ACC112 (cell line): ENCODE data around the gene NLGN1.

Experiments
- H2AFZ ChIP-seq: fragments of 200-600 bp; sonication (generic); one replicate; pipeline ENCODE4 v1.6.0; 2017; ENCODE audit warnings: antibody characterized with exemption, low read length; ENCODE audit not compliant: unreplicated experiment
- H3K27ac ChIP-seq: fragments of 200-600 bp; sonication (generic); 2 replicates; pipeline ENCODE4 v1.5.1; 2014; ENCODE audit warnings: low read depth, mild to moderate bottlenecking, antibody characterized with exemption, low read length, moderate library complexity
- H3K27me3 ChIP-seq: fragments of 200-600 bp; sonication (generic); 2 replicates; pipeline ENCODE4 v1.6.1; 2014; ENCODE audit warnings: mild to moderate bottlenecking, antibody characterized with exemption, low read length, moderate library complexity, mixed read lengths; ENCODE audit not compliant: insufficient read depth
- H3K36me3 ChIP-seq: fragments of 200-600 bp; sonication (generic); 2 replicates; pipeline ENCODE4 v1.6.1; 2016; ENCODE audit warnings: mild to moderate bottlenecking, antibody characterized with exemption, low read length, moderate library complexity, mixed read lengths; ENCODE audit not compliant: insufficient read depth
- H3K4me1 ChIP-seq: fragments of 200-600 bp; sonication (generic); one replicate; pipeline ENCODE4 v1.6.1; 2016; ENCODE audit warnings: low read length, mixed read lengths; ENCODE audit not compliant: insufficient read depth, unreplicated experiment, control insufficient read depth
- H3K4me3 ChIP-seq: fragments of 200-600 bp; sonication (generic); 2 replicates; pipeline ENCODE4 v1.5.1; 2014; ENCODE audit warnings: mild to moderate bottlenecking, low read depth, low read length
- H3K79me2 ChIP-seq: fragments of 200-600 bp; sonication (generic); one replicate; pipeline ENCODE4 v1.6.0; 2016; ENCODE audit warnings: low read length; ENCODE audit not compliant: control insufficient read depth, unreplicated experiment, insufficient read depth

NLGN1 gene

DNA sequence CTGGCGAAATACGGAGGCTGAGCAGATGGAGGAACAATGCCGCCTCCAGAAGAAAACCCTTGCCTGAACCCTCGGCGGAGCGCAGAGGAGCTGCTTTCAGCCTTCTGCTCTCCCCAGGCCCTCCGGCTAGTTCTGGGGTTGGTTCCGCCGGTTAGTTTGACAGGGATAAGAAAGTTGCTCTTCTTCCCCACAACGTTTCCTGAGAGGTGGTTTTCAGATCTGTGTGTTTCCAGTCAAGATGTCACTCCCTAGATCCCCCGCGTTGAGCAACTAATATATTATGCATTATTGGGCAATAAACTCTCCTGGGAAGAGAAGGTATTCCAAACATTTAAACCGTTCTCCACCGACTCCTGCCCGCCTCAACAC is 551 bp downstream of the NLGN1 start:
- H3K36me3 ChIP-seq = no peaks in the 10 kb centered on the region
- no peaks in the 10 kb centered on the region for H3K79me2 ChIP-seq
- peaks cover 19% of the 10 kb centered on the region for H3K27me3 ChIP-seq
- peak overlapping the region; percentile 82 for H3K4me3 ChIP-seq
- H3K4me1 ChIP-seq = peaks cover 3% of the 10 kb centered on the region
- peak overlapping the region; percentile 75 for H2AFZ ChIP-seq
- H3K27ac ChIP-seq = peak overlapping the region; percentile 3

DNA sequence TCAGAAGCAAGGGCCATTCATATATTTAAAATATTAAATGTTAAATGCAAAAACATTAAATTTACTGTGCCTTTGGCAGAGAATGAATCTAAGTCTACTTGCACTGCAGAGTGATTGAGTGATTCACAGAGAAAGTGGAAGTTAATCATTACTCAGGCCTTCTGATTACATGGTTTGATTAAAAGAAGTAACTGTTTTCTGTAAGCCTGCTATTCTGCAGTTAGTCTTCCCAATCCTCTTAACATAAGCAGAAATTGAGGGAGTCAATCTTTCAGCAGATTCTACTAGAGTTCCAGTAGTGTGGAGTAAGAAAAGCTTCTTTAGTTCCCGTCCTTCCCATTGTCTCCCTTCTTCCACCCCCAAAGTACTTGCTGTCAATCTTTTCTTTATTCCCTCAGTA is 1.5 kb downstream of the NLGN1 start:
- peak overlapping the region; percentile 82; the same call in 1 of the 2 replicates for H3K4me3 ChIP-seq
- H3K36me3 ChIP-seq = no peaks in the 10 kb centered on the region
- no peak overlapping the region for H3K27ac ChIP-seq
- H3K27me3 ChIP-seq = peaks cover 19% of the 10 kb centered on the region
- H3K79me2 ChIP-seq = no peaks in the 10 kb centered on the region
- peaks cover 3% of the 10 kb centered on the region for H3K4me1 ChIP-seq
- H2AFZ ChIP-seq = no peak overlapping the region

DNA sequence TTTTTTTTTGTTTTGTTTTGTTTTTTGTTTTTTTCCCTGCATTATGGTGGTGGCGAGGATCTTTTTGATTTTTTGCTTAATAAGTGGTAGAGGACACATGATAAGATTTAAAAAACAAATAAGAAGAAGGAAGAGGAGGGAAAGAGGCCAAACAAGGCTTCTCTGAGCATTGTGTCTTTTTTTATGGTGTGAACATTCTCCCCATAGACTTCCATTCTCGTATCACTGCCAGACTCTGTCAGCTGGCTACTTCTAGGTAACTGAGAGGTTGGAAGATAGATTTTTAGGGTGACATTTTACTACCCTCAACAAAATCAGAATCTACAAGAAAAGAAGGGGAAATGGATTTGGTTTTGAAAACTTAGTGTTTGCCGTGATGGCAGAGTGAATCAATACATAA is 3.8 kb downstream of the NLGN1 start:
- H2AFZ ChIP-seq = no peak overlapping the region
- no peak overlapping the region for H3K4me3 ChIP-seq
- no peaks in the 10 kb centered on the region for H3K36me3 ChIP-seq
- H3K79me2 ChIP-seq = no peaks in the 10 kb centered on the region
- peaks cover 3% of the 10 kb centered on the region for H3K4me1 ChIP-seq
- no peak overlapping the region for H3K27ac ChIP-seq
- H3K27me3 ChIP-seq = peaks cover 5% of the 10 kb centered on the region; the same call in 1 of the 2 replicates

DNA sequence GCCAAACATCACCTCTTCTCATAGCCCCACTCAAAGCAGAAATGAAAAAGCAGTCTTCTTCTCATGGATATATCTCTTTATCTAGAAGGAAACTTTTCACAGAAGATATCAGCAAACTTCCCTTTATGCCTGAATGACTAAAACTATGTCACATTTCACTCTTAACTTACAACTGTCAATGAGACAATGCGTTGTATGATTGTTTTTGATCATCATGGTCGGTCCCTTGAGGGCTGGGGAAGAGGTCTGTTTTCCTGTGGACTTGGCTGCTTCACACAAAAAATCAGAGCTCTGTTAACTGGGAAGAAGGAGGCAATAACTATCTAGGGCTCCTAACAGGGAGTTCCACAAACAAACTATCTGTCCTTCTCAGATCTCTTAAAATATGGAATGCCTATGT is 5.1 kb downstream of the NLGN1 start:
- no peak overlapping the region for H2AFZ ChIP-seq
- H3K4me3 ChIP-seq = no peak overlapping the region
- peaks cover 3% of the 10 kb centered on the region for H3K4me1 ChIP-seq
- no peaks in the 10 kb centered on the region for H3K79me2 ChIP-seq
- no peaks in the 10 kb centered on the region for H3K36me3 ChIP-seq
- H3K27ac ChIP-seq = no peak overlapping the region
- H3K27me3 ChIP-seq = no peaks in the 10 kb centered on the region; the same call in 1 of the 2 replicates

DNA sequence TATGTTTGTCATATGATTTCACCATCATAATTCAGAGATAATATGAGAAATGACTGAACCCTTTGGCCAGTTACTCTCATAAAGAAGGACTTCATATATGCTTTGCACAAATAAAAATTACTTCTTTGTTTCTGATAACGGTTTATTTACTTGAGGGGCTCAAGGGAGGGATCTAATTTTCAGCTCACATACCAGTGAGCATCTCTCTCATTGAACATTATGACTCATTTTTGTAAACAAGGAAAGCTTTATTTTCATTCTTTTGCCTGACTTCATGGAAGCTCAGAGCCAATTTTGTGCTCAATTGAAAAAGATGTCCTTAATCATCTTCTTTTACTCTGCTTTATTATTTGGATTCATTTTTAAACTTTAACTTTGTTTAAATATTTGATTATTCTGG is 5.8 kb downstream of the NLGN1 start:
- Histone ChIP-seq H3K4me3 (no peak overlapping the region), H3K4me1 (peaks cover 3% of the 10 kb centered on the region), H3K36me3 (no peaks in the 10 kb centered on the region), H3K27me3 (no peaks in the 10 kb centered on the region; the same call in 1 of the 2 replicates), H2AFZ (no peak overlapping the region), H3K27ac (no peak overlapping the region), H3K79me2 (no peaks in the 10 kb centered on the region)

- Histone ChIP-seq H3K4me1 (no peaks in the 10 kb centered on the region), H3K27ac (no peak overlapping the region), H3K79me2 (no peaks in the 10 kb centered on the region), H3K4me3 (no peak overlapping the region), H3K36me3 (no peaks in the 10 kb centered on the region), H3K27me3 (no peaks in the 10 kb centered on the region), H2AFZ (no peak overlapping the region)
These were observed 6.6 kb downstream of the NLGN1 start for GRCh38 chr3:173404156-173404555.

- H3K79me2 ChIP-seq = no peaks in the 10 kb centered on the region
- H3K4me1 ChIP-seq = no peaks in the 10 kb centered on the region
- H3K4me3 ChIP-seq = no peak overlapping the region
- H3K36me3 ChIP-seq = no peaks in the 10 kb centered on the region
- H3K27ac ChIP-seq = no peak overlapping the region
- H3K27me3 ChIP-seq = no peaks in the 10 kb centered on the region
- no peak overlapping the region for H2AFZ ChIP-seq
These were observed 12.9 kb downstream of the NLGN1 start for GRCh38 chr3:173410436-173410835.

- H3K27ac ChIP-seq = no peak overlapping the region
These were observed 13.3 kb downstream of the NLGN1 start for GRCh38 chr3:173410849-173411248.

GRCh38 chr3:173411375-173411973 is 13.9 kb downstream of the NLGN1 start:
- no peaks in the 10 kb centered on the region for H3K36me3 ChIP-seq
- no peak overlapping the region for H3K27ac ChIP-seq
- no peaks in the 10 kb centered on the region for H3K27me3 ChIP-seq
- no peak overlapping the region for H3K4me3 ChIP-seq
- H2AFZ ChIP-seq = no peak overlapping the region
- H3K79me2 ChIP-seq = no peaks in the 10 kb centered on the region
- no peaks in the 10 kb centered on the region for H3K4me1 ChIP-seq

More at GRCh38 chr3:173410849-173411248, 13.3 kb downstream of the NLGN1 start:
- Histone ChIP-seq H3K4me1 (no peaks in the 10 kb centered on the region), H2AFZ (no peak overlapping the region), H3K27me3 (no peaks in the 10 kb centered on the region), H3K36me3 (no peaks in the 10 kb centered on the region), H3K4me3 (no peak overlapping the region), H3K79me2 (no peaks in the 10 kb centered on the region)

GRCh38 chr3:173416070-173416469 is 18.5 kb downstream of the NLGN1 start:
- H3K27ac ChIP-seq = no peak overlapping the region
- H3K4me3 ChIP-seq = no peak overlapping the region
- no peaks in the 10 kb centered on the region for H3K79me2 ChIP-seq
- no peaks in the 10 kb centered on the region for H3K4me1 ChIP-seq
- no peaks in the 10 kb centered on the region for H3K36me3 ChIP-seq
- no peaks in the 10 kb centered on the region for H3K27me3 ChIP-seq
- H2AFZ ChIP-seq = no peak overlapping the region

- Histone ChIP-seq H3K36me3 (no peaks in the 10 kb centered on the region), H3K27ac (no peak overlapping the region), H2AFZ (no peak overlapping the region), H3K4me1 (no peaks in the 10 kb centered on the region), H3K79me2 (no peaks in the 10 kb centered on the region), H3K27me3 (no peaks in the 10 kb centered on the region), H3K4me3 (no peak overlapping the region)
These were observed 31.5 kb downstream of the NLGN1 start for GRCh38 chr3:173429076-173429475.
